Sigmoid colon (tissue), 7 donors: Measurements from ENCODE around the gene CLEC20A. TPM values are rescaled to one million over a fixed set of nuclear protein-coding genes. Genes with fewer than 3 reads are reported as not detected.

Source experiments
- DNase-seq: peaks from one replicate; pipeline ENCODE4 v3.0.0-alpha.2; 2019
- H3K27ac ChIP-seq, 4 donors: fragments of 200-600 bp; sonication (generic); one replicate each; pipeline ENCODE4 v1.5.1; 2016 to 2019; ENCODE audit warnings: mild to moderate bottlenecking in 1 of 4
- H3K27me3 ChIP-seq, 3 donors: fragments of 200-600 bp; sonication (generic); one replicate each; pipeline ENCODE4 v1.5.1; 2019; ENCODE audit warnings: mild to moderate bottlenecking in 1 of 3
- H3K36me3 ChIP-seq, 4 donors: fragments of 200-600 bp; sonication (generic); one replicate each; pipeline ENCODE4 v1.5.1; 2016 to 2019
- H3K4me1 ChIP-seq, 4 donors: fragments of 200-600 bp; sonication (generic); one replicate each; pipeline ENCODE4 v1.5.1; 2017 to 2019
- H3K4me3 ChIP-seq, 4 donors: fragments of 200-600 bp; sonication (generic); one replicate each; pipeline ENCODE4 v1.5.1; 2017 to 2019; ENCODE audit warnings: mild to moderate bottlenecking in 2 of 4, moderate library complexity in 1 of 4
- H3K9me3 ChIP-seq, 4 donors: fragments of 200-600 bp in 3 of 4; sonication (generic) in 3 of 4; one replicate each; pipeline versions ENCODE4 v1.5.1 to v1.6.1; 2013 to 2019
- EP300 ChIP-seq, 4 donors: sonication (generic); formaldehyde crosslinking; IDR thresholded peaks; one replicate each; pipeline ENCODE4 v1.6.1; 2017; ENCODE audit warnings: antibody characterized with exemption in 4 of 4
- POLR2A ChIP-seq, 2 donors: fragments of 450-650 bp; IDR thresholded peaks; one replicate each; pipeline ENCODE4 v1.6.1; 2016; ENCODE audit warnings: antibody characterized with exemption in 2 of 2, mild to moderate bottlenecking in 2 of 2, moderate library complexity in 2 of 2
- POLR2AphosphoS5 ChIP-seq, 4 donors: sonication (generic); formaldehyde crosslinking; IDR thresholded peaks; one replicate each; pipeline ENCODE4 v1.6.1; 2017; ENCODE audit warnings: antibody characterized with exemption in 4 of 4
- WGBS, 2 donors: extraction: QIAGEN DNeasy Blood & Tissue Kit; methylation state at CpG; one replicate each; pipeline ENCODE4 v1.1.7; 2013; 5-methylcytosine and 5-hydroxymethylcytosine counted together
- intact Hi-C: fragments of 100-400 bp; cut with DNase I; formaldehyde crosslinking; loops from one replicate; pipeline ENCODE4 v1.15.1; 2023
- polyA plus RNA-seq, 3 donors: library from polyadenylated mRNA; stranded (reverse); fragments of 200-250 nt; gene quantifications; one replicate each; pipeline ENCODE4 v1.2.3, GENCODE V29; 2013
- total RNA-seq, 4 donors: library from RNA; depleted of rRNA; stranded (reverse); fragments of >200 nt; gene quantifications; one replicate each; pipeline ENCODE4 v1.1.0, GENCODE V29; 2016
- TF ChIP-seq, protein P1 (sequence below), 4 experiments: fragments of 450-650 bp in 3 of 4; fragments of 200-600 bp in 1 of 4; IDR thresholded peaks; one replicate each; pipeline ENCODE4 v1.5.1; 2016 to 2019; ENCODE audit warnings: antibody characterized with exemption in 4 of 4, mild to moderate bottlenecking in 3 of 4, moderate library complexity in 2 of 4
- donor health status: healthy with polysubstance abuse.
- donor health status: Bipolar disorder and iron deficiency.
- donor health status: healthy.

CLEC20A gene
- total and polyA plus RNA-seq, 7 donors: 1.3 TPM; not detected in 6

DNA sequence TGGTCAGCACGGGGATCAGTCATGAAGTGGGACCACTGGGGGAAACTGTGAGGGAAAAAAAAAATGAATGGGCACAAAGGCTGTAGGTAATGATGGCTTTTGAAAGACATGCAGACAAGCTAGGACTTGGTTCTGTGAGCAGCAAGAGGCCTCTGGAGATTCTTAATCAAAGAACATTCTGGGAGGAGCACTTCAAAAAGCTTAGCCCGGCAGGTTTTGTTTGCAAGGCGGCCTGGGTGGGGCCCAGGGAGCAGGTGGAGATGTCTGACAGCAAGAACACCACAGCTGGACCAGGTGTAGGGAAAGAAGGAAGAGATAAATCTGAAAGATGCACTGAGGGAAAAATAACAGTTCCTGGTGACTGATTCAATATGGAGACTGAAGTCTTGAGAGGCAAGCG, 22.1 kb upstream of the CLEC20A start:
- Histone ChIP-seq H3K9me3 (no peaks in the 10 kb centered on the region), H3K36me3 (no peaks in the 10 kb centered on the region), H3K4me3 (no peak overlapping the region), H3K27ac (no peak overlapping the region), H3K4me1 (no peaks in the 10 kb centered on the region), H3K27me3 (no peaks in the 10 kb centered on the region)
- 21 to 69% methylated on average over 4 of the region's 4 CpGs for WGBS, 2 donors
- intact Hi-C loops: no loop called here
- TF ChIP-seq EP300 (IDR thresholded peaks at IDR 0.05) (no peak), POLR2A (IDR thresholded peaks at IDR 0.05) (no peak), POLR2AphosphoS5 (IDR thresholded peaks at IDR 0.05) (no peak)
- TF ChIP-seq, protein P1, sequence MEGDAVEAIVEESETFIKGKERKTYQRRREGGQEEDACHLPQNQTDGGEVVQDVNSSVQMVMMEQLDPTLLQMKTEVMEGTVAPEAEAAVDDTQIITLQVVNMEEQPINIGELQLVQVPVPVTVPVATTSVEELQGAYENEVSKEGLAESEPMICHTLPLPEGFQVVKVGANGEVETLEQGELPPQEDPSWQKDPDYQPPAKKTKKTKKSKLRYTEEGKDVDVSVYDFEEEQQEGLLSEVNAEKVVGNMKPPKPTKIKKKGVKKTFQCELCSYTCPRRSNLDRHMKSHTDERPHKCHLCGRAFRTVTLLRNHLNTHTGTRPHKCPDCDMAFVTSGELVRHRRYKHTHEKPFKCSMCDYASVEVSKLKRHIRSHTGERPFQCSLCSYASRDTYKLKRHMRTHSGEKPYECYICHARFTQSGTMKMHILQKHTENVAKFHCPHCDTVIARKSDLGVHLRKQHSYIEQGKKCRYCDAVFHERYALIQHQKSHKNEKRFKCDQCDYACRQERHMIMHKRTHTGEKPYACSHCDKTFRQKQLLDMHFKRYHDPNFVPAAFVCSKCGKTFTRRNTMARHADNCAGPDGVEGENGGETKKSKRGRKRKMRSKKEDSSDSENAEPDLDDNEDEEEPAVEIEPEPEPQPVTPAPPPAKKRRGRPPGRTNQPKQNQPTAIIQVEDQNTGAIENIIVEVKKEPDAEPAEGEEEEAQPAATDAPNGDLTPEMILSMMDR (IDR thresholded peaks at IDR 0.05): no peak
- DNase-seq: peak; percentile 24

DNA sequence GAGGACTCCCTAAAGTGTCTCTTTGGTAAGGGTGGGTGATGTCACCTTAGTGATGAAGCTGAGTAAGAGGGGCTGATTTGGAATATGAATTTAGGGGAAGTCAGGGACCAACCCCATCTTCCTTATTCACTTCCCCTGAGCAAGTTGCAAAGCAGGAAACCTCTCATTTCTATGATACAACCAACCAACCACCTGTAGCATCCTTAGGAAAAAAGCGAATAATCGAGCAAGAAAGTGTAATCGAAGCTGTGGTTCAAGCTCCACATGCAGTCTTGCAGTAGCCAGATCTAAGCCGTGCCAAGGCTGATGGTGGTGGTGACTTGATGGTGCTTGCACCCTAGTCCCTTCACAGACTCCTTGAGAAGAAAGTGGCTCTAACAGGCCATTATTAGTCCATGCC, 19.3 kb upstream of the CLEC20A start:
- Histone ChIP-seq H3K36me3 (no peaks in the 10 kb centered on the region), H3K9me3 (no peaks in the 10 kb centered on the region), H3K4me3 (no peak overlapping the region), H3K4me1 (no peaks in the 10 kb centered on the region), H3K27ac (no peak overlapping the region), H3K27me3 (no peaks in the 10 kb centered on the region)
- WGBS, 2 donors: 97% methylated on average over 4 of the region's 4 CpGs
- TF ChIP-seq POLR2AphosphoS5 (IDR thresholded peaks at IDR 0.05): no peak
- TF ChIP-seq, protein P1 (IDR thresholded peaks at IDR 0.05): no peak
- no peak for TF ChIP-seq EP300 (IDR thresholded peaks at IDR 0.05)
- no peak for TF ChIP-seq POLR2A (IDR thresholded peaks at IDR 0.05)
- DNase-seq: peak; percentile 21
- intact Hi-C loops: no loop called here

DNA sequence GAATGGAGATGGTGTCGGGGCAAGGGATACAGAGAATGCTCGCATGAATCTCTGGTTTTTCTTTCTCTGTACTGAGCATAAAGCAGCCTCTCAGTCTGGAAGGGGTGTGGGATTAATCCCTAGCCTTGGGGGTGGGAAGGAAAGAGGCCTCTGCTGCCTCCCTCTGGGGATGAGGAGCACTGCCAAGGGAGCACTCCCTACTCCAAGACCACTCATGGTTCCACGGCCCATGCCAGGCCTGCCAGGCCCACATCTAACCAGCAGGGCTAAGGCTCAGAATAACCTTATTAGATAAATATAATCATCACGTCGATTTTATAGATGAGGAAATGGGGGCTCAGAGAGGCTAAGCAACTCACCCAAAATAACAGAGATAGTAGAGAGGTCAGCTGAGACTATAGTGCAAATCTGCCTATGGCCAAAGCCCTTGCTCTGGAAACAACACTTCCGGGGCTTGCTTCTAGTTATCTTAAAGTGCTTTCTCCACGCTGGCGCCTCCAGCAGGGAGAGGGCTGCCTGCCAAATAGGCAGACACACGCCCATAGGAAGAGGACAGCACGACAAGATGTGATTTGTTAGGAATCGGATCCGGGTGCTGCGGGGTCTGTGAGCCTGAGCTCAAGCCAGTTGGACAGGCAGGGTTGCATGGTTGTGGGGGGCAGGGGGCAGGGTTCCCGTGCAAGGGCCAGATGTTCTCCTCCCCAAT, 16.7 kb upstream of the CLEC20A start:
- no peaks in the 10 kb centered on the region for H3K27me3 ChIP-seq
- no peaks in the 10 kb centered on the region for H3K36me3 ChIP-seq
- H3K9me3 ChIP-seq: no peaks in the 10 kb centered on the region
- no peak for TF ChIP-seq EP300 (IDR thresholded peaks at IDR 0.05)
- TF ChIP-seq POLR2A (IDR thresholded peaks at IDR 0.05): no peak
- TF ChIP-seq, protein P1 (IDR thresholded peaks at IDR 0.05): no peak
- no peak for TF ChIP-seq POLR2AphosphoS5 (IDR thresholded peaks at IDR 0.05)
- 27 to 69% methylated on average over 14 of the region's 14 CpGs for WGBS, 2 donors
- DNase-seq: peak; percentile 46
- H3K27ac ChIP-seq: no peak overlapping the region
- intact Hi-C loops: no loop called here
- H3K4me3 ChIP-seq: no peak overlapping the region
- H3K4me1 ChIP-seq: no peaks in the 10 kb centered on the region

DNA sequence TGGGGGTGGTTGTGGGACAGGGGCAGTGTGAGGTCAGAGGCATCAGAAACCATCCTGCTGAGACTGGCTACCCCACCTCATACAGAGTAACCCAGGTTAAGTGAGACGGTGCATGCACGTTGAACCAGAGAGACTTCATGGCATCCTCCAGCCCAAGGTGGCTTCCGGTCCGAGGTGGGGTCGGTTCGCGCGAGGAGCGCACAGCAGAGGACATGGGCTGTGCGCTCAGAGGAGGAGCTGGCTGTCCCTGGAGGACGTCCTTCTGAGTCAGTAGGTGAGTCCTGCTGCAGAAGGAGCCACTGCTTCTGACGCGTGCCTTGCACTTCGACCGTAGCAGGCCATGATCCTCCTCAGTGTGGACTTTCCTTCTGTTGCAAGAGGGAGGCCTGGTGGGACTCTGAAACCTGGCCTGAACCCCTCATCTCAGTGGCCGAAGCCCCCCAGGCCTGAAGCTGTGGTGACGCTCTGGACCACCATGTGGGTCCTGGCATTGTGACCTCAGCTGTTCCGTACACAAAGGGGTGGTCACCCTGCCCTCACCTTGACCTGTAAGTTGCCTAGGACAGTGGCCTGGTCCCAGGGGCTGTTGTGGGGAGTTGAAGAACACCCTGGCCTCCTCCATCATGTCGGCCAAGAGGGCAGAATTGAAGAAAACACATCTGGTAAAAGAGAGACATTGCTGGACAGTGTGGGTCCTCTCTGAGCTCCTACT, 16.0 kb upstream of the CLEC20A start, which contains the start of gene TEX35:
Gene TEX35 (plus strand): TSS at position 544 of the 712 bp plus-strand sequence. CDS start 80 bp downstream, at position 624.
- H3K27ac ChIP-seq: no peak within 1 kb of the TSS
- H3K4me3 ChIP-seq: no peak within 1 kb of the TSS
- no peaks in the 10 kb centered on the region for H3K4me1 ChIP-seq
- WGBS, 2 donors: 96% methylated on average over 19 of the region's 19 CpGs
- H3K9me3 ChIP-seq: no peaks in the 10 kb centered on the region
- no peak for TF ChIP-seq POLR2AphosphoS5 (IDR thresholded peaks at IDR 0.05)
- intact Hi-C loops: no loop called here
- DNase-seq: peak; percentile 53
- H3K36me3 ChIP-seq: no peaks in the 10 kb centered on the region
- H3K27me3 ChIP-seq: no peaks in the 10 kb centered on the region

DNA sequence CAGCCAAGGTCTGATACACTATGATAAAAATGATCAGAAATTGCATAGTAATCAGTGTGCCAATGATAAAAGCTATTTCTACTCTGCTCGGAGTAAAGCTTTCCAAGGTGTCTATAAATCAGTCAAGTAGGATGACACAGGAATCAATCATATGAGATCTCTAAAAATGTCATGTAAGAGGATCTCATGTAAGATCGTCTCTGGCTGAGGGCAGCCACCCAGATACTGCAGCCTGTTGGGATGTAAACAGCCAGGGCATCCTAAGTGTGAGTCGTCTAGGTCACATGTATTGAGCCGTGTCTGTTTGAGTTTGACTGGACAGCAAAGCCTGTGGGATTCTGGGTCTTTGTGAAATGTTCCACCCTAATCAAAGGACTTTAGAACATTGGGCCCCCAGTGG, 13.4 kb upstream of the CLEC20A start:
- TF ChIP-seq EP300 (IDR thresholded peaks at IDR 0.05) (no peak), POLR2A (IDR thresholded peaks at IDR 0.05) (no peak)
- TF ChIP-seq, protein P1 (IDR thresholded peaks at IDR 0.05): no peak
- Histone ChIP-seq H3K36me3 (no peaks in the 10 kb centered on the region), H3K4me3 (no peak overlapping the region), H3K27ac (no peak overlapping the region), H3K9me3 (no peaks in the 10 kb centered on the region), H3K4me1 (no peaks in the 10 kb centered on the region), H3K27me3 (no peaks in the 10 kb centered on the region)
- intact Hi-C loops: no loop called here
- 87 to 88% methylated on average over 4 of the region's 4 CpGs for WGBS, 2 donors
- DNase-seq: no peak
